Breast epithelium (tissue), 3 donors: Measurements from ENCODE around the gene TTC9B.

Experiments
- CTCF ChIP-seq, 3 donors: fragments of 450-650 bp; IDR thresholded peaks; one replicate each; pipeline ENCODE4 v1.5.1; 2016 to 2017; ENCODE audit warnings: antibody characterized with exemption in 3 of 3, mild to moderate bottlenecking in 3 of 3, moderate library complexity in 3 of 3
- POLR2A ChIP-seq: fragments of 450-650 bp; IDR thresholded peaks from one replicate; pipeline ENCODE4 v1.6.1; 2016; ENCODE audit warnings: antibody characterized with exemption, mild to moderate bottlenecking, moderate library complexity
- POLR2AphosphoS5 ChIP-seq, 3 donors: sonication (generic); formaldehyde crosslinking; IDR thresholded peaks; one replicate each; pipeline ENCODE4 v1.6.1; 2017; ENCODE audit warnings: antibody characterized with exemption in 3 of 3

GRCh38 chr19:40177286-40178070 lies 40.7 kb downstream of the TTC9B start:
- TF ChIP-seq POLR2A (no peak), CTCF (IDR thresholded peaks at IDR 0.05) (no peak), POLR2AphosphoS5 (IDR thresholded peaks at IDR 0.05) (no peak)
